NCI-H128 (cell line): ENCODE results near the gene SKAP1.
"Not testable (repeated sequence)": the region's sequence is repeated elsewhere in the genome, so short reads cannot be mapped to it uniquely, and the experiment has no call there.

Experiments used
- DNase-seq: peaks from one replicate; lab custom pipeline; 2025; ENCODE audit not compliant: unreplicated experiment; lab: John Stamatoyannopoulos, UW

Gene SKAP1

DNA sequence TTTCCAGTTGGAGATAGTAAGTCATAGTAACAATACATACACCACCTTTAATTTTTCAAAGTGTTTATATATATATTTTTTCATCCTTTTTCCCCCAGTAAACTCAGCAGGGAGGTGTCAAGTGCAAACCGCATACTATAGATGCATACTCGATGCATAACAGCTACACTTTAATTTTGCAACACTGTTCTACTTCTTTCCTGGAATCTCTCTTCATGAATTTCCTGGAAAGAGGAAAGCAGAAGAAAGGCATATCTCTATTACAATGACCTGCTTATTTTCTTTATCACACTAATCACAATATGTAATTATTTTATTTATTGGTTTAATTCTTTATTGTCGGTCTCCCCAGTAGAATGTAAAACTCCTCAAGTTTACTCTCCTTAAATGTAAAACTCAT, 182.4 kb downstream of the SKAP1 start:
- DNase-seq, result no peak

DNA sequence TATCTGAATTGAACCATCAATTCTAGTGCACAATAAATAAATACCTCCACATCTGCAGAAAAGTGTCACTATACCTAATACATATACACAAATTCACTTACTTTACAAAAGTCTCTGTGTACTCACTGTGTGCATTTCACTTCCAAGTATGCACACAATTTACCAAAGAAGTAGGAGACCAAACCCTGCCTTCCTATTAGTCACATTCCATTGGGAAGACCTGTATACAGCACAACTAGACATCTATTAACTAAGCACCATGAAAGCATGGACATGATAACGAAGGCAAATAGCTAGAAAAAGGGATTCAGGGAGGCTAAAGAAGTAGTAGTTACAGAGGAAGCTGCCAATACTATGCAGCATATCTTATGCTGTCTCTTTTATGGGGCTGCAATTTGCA, 183.0 kb downstream of the SKAP1 start:
- no peak for DNase-seq

DNA sequence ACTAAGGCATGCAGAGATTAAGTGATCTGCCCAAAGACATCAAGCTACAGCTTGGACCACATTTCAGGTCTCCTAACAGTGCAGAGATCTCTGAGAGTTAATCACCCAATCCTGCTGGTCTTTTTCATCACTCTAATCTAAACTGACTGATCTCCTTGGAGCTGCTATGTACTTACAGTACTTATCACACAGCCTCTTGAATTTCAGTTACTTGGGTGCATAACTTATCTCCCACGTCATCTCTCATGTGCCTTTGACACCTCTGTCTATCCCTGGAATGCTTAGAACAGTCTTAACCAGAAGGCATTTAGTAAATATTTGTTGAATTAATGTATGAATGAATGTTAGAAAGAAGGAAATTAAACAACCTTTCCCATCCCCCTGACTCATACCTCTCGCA, 183.4 kb downstream of the SKAP1 start:
- DNase-seq, result no peak

DNA sequence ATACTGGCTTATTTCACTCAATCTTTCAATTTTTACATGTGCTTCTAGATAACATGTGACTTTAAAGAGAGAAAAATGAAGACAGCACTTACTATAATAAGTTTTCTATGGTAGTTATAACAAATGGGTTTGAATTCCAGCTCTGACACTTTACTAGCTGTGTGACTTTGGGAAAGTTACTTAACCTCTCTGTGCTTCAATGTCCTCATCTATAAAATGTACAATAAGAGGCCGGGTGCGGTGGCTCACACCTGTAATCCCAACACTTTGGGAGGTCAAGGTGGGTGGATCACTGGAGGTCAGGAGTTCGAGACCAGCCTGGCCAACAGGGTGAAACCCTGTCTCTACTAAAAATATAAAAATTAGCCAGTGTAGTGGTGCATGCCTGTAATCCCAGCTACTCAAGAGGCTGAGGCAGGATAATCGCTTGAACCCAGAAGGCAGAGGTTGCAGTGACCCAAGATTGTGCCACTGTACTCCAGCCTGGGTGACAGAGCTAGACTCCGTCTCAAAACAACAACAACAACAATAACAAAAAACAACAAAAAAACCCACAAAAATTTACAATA, 184.5 kb downstream of the SKAP1 start:
- not testable (repeated sequence) for DNase-seq

DNA sequence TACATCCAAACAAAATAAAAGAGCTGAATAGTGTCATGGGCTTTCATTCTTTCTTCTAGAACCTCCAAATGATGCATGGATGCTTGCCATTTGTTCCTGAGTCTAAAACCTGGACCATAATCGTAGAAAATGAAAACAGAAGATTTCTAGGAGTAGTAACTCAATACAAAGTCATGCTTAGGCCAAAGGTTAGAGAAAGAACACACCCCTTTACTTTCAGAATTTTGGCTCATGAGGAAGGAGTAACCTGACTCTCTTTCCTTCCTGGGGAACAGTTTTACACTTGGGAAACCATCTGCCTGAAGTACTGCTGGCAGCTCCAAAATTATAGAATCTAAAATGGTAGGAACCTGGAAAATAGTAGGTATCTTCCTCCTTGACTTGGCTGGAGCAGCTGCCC, 185.2 kb downstream of the SKAP1 start:
- DNase-seq, result no peak

DNA sequence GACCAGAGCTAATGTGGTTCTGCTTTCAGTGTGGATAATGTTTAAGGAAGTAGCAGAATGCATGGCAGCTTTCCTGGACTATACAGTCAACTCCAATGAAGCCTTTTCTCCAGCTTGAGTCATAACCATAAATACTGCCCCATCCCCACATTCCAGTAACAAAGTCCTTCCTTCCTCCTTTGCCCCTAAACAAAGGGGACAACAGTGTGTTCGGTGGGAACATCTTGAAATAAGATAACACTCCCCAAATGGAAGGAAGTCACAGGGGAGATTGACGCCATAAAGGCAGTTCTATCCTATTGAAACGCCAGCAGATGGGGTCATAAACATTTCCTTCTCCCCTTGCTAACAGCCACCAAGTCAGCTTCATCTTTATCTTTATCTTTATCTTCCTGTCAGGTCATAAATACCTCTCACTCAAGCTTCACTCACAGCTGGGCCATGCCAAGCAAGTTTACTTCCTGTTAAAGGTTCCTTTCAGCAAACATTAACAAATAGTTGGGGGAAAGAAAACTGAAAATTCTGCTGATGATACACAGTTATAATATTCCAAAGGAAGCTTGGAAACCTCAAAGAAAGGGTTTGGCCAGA, 185.8 kb downstream of the SKAP1 start:
- no peak for DNase-seq

DNA sequence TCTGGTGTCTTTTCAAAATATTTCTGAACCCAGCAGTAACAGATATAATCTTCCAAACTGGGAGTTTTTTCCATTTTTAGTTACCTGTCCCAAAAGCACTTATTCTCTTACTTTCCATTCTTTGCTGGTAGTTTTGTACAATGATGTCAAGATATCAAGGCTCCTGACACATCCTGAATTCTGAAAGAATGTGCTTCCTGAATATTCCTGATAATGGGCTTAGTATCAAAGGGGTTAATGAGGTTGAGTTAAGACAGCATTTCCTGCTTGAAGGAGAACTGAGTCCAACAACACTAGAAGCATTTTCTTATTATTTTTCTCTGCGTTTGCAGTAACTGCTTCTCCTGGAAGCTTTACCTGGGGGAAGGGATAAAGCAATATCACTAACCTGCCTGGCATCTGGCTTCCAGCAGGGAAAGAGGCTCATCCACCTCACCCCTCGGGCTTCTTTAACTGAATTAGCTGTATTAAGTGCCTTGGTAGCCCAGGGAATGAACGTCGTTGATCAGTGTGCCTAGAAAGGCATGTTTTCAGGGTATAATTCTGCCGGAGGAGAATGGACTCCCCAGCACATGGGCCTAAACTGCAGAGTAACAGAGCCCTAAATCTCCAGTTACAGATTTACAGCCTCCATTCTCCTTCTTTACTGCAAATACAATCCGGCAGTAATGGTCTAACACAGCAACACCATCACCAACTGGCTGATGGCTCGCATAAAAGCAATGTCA, 188.1 kb downstream of the SKAP1 start:
- no peak for DNase-seq

DNA sequence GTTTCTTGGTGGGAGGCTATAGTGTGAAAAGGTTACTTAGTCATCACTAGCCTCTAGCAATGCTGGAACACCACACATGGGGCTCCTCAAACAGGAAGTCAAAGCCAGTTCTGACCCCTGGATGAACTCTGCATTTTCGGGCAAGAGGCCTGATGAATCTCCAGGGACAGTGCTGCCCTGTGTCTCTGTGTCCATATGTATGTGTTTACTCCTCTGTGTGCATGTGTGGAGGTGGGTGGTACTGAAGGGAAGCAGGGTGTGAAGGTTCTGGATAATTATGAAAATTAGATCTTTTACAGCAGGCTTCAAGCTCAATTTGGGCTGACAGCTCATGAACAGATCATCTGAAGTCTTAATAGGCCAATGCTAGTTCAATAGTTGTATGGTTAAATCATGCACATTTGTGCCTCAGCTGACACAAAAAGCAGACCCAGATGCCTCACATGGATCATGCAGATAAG, 188.9 kb downstream of the SKAP1 start:
- no peak for DNase-seq

DNA sequence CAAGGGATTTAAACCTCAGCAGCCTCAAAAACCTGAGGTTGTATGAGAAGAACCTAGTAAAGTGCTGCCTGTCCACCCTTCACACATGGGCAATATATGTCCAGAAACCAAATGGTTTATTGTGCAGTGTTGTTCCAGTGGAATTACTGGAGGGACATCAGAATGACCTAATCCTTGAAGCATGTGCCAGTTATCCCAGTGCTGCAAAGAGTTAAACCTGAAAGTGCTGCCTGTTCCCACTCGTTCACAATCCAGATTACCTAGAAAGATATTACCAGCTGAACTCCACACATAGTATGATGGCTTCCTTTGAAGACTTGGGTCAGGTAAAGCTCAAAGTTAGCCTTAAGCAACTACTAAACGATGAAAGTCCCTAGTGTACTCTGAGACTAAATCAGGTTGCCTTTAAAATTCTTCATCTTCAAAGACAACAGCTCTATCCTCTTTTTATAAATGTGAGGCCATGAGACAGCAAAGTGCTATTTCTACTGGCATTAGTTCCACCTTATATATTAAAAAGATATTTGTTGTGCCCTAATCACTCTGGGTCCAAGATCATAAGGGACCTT, 189.4 kb downstream of the SKAP1 start:
- DNase-seq, result no peak

DNA sequence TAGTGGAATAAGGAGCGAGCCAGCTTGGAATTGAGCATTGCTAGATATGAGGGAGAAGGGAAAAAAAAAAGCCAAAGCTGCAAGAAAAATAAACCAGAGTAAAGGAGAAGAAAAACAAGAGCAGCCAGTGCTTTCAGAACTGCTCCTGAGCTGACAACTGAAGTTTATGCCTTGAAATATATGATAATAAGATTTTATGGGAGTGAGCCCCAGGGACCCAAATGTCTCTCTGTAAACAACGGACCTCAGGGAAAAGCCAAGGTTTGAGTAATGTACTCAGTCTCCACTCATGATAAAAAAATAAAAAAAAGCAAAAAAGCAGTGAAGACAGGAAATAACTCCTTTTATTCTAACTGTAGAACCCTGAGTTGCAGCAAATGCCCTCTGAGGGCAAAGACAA, 189.9 kb downstream of the SKAP1 start:
- no peak for DNase-seq

DNA sequence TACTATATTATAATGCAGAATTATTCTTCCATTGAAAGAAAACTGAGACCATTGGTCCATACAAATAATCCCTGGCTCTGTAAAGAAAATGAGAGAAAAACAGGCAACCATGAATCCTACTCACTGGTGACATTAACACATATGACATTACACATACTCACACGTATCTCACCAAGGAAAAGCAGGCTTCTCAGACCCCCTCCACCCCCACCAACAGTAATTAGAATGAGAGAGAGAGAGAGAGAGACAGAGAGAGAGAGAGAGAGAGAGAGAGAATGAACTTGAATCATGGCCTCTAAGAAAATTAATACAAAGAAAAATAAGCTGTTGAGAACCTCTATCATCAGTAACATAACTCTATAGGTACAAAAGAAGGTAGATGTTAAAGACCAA, 190.4 kb downstream of the SKAP1 start:
- DNase-seq, result no peak

DNA sequence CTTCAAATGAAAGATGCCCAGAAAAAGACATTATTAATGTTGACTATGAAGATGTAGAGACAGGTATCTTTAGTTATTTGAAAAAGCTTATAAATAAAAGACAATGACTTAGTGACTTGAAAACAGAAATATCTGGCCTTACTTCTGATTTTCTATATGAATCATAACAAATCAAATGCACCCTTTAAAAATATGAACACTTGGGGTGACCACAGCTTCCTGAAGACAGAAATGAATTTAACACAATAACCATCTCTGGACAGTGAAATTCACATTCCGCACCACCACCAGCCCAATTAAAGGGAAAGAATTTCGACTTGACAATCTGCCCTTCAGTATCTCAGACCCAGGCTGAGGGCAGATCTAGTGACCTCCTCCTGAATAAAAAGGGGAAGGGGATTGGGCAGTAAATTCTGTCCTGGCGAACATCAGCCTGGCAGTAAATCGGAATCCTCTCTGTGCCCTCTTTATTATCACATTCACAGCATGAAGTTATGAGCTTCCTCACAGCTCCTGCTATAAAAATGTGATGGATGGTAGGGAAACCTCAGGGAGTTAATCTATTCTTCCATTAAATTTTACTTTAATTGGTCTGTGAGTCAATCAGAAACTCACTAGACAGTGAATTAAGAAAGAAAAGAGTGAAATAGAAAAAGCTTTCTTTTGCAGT, 190.9 kb downstream of the SKAP1 start:
- no peak for DNase-seq

DNA sequence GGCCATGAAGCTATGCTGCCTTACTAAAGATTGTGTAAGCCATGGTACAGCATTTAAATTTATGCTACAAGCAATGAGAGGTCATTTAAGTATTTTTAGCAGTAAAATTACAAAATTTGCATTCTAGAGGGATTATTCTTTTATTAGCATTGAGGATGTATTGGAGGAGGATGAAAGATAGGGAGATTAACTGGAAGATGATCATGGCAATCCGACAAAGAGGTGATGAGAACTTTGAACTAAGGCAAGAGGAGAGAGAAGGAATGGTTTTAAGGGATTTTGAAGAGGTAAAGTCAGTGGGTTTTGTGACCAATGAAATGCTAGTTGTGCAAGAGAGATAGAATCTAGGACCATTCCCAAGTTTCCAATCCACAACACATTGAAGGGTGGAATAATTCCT, 192.6 kb downstream of the SKAP1 start:
- no peak for DNase-seq

DNA sequence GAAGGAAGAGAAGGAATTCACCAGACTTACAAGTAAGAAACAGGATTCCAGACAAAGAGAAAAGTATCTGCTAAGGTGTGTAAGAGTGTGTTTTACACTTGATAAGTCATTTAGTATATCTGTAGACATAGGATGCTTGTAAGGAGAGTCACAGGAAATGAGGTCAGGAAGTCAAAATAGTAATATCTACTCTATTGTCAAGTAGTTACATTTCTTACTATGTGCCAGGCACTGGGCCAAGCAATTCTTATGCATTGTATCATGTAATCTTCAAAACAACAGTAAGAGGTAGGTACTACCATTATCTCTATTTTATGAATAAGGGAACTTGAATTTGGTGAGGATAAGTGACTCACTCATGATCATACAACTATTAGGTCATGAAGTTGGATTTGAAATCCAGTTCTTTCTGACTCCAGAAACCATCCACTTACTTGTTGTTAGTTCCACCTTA, 193.3 kb downstream of the SKAP1 start:
- no peak for DNase-seq

DNA sequence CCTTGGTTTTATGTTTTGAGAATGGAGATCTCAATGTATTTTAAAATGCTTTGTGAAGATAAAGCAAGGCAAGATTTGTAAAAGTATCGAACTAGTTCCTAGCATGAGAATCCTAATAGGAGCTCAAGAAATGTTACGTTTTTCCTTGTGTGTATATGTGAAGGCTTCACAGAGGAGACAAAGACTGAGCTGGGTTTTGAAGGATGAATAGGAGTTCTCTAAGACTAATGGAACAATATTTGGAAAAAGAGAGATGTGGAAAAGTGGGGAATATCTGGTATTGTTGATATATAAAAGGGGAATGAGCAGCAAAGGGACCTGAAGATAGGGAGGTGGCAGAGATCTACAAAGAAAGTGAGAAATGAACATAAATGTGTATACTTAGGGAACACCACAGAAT, 195.1 kb downstream of the SKAP1 start:
- no peak for DNase-seq

DNA sequence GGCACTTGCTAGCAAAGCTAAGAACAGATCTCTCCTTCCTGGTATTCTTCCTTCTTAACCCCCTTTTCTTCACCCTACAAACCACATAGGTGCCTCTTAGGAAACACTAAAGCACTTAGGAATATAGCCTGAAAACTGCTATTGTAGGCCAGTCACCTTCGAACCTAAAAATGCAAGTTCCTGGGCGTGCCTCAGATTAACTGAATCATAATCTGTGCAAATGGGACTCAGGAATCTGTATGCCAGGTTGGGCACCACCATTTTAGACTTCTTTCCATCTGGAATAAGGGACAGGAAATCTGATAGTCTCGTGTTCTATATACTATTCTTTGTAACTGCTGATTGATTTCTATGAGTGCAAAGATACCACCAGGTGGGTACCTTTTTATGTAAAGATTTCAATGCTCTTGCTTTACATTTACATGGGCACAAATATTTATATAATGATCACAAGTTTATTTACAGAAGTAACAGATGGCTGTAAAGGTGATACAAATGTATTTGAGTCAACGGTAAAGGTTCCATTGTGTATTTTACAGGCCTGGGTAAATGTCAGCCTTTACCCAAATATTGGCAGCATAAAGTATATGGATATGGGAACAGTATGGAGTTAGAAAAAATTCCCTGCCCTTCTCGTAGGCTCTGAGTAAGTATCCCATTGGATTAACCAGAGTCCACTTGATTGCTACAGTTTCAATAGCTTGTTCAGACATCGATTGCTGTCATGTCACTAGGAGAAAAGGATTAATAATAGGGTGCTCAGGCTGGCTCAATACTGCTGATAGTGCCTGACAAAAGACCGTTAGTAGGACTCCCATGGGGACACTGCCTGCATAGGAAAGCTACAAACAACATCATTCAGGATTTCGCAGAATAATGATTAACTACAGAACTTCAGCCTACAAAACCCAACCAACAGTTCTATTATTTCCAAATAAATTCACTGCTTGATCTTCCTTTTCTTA, 197.7 kb downstream of the SKAP1 start:
- no peak for DNase-seq

DNA sequence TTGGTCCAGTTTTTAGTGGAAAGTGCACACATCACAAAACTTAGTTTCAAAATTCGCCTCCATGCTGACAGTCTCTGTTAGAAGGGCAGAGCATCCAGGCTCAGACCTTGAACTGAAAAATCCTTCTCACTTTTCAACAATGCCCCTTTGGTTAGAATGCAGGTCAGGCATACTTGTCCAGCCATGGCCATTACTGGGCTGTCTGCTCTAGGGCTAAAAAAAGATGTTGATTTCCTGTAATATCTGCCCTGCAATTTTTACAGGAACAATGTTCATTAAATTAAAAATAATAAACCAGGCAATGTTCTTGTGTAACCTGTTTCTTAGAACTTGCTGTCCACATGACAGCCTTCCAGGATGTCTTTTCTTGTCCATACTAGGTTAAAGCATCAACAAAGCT, 200.1 kb downstream of the SKAP1 start:
- DNase-seq, result no peak

DNA sequence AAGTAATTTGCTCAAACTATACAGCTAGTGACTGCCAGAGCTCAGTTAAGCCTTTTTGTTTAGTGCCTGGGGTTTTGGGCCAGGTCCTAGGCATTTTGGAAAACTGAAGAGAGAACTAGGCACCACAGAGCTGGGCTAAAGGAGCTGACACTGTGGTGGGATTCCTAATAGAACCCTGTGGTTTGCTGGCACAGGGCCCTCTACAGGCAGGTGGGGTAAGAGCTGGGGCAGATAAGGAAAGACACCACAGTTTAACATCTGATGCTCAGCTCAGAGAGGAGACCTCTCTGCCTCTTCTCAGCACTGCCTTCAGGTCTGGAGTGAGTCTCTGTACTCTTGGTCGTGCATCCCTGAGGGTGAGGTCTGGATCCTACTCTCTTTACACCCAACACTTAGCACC, 201.3 kb downstream of the SKAP1 start:
- DNase-seq, result no peak

DNA sequence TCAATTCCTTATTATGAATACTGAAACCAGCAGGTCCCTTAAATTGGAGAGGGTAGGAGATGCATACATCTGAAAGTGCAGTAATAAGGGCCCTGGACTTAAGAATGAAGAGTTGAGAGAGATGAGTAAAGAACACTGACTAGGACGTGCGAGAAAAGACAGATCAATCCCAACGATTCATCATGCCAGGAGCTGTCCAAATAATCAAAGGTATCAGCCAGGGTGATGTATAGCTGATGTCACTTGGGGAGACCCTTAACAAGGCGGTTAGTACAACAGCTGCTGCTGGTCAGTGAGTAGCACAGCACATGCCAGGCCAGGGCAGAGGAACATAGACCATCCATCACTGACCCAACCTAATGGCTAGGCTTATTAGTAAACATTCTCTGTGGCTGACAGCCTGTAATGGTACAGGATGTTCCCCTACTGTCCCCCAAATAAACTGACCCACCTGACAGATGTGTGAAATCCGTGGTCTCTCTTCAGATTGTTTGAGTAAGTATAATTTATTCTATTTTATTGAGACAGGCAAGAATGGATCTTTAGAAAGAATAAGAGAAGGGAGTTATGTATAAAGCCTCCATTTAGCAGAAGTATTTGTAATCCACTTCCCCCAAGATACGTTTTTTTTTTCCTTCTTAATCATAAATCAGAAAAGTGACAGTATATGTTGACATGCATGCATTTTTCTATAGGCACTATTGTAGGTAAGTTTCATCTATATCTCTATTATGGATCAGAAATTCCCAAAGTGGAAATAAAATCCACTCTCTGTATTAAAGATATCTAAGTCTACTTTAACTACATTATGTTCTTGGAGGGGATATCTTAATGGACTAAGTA, 204.1 kb downstream of the SKAP1 start:
- DNase-seq, result no peak

DNA sequence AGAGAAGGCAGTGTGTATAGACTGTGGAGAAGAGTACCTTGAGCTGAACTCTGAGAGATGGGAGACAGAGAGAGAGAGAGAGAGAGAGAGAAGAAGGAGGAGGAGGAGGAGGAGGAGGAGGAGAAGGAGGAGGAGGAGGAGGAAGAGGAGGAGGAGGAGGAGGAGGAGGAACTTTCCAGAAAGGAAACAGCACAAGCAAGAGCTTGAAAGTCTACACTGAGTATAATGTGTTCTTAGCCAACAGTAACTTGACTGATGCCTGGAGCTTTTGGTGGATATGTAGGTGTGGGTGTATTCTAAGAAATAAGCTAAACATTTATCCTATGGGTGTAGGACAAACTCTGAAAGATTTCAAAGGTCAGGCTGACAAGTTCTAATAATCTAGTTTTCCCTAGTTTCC, 206.1 kb downstream of the SKAP1 start:
- no peak for DNase-seq
